HepG2 (cell line): Measurements from ENCODE around the gene KTI12. TPM values are rescaled to one million over a fixed set of nuclear protein-coding genes. Genes with fewer than 3 reads are reported as not detected.

ENCODE experiments used
- BCL6 ChIP-seq: IDR thresholded peaks from 2 replicates; pipeline ENCODE4 v1.6.1; 2016; ENCODE audit warnings: missing genetic modification reagents, missing compliant biosample characterization
- EEA1 ChIP-seq: sonication (generic); formaldehyde crosslinking; IDR thresholded peaks from 2 replicates; pipeline ENCODE4 v1.5.1; 2020; ENCODE audit warnings: mild to moderate bottlenecking, missing genetic modification reagents, borderline replicate concordance
- ELF1 ChIP-seq: sonication (generic); formaldehyde crosslinking; IDR thresholded peaks from 2 replicates; pipeline ENCODE4 v1.4.0; 2020; ENCODE audit warnings: missing genetic modification reagents
- HIVEP1 ChIP-seq: sonication (generic); formaldehyde crosslinking; IDR thresholded peaks from 2 replicates; pipeline ENCODE4 v1.4.0; 2020; ENCODE audit warnings: mild to moderate bottlenecking, missing genetic modification reagents
- KAT8 ChIP-seq: IDR thresholded peaks from 2 replicates; pipeline ENCODE4 v1.6.1; 2016; ENCODE audit warnings: missing genetic modification reagents, missing compliant biosample characterization
- KLF9 ChIP-seq: IDR thresholded peaks from 2 replicates; pipeline ENCODE4 v1.6.1; 2016; ENCODE audit warnings: low read depth
- MATR3 ChIP-seq: sonication (generic); formaldehyde crosslinking; IDR thresholded peaks from 2 replicates; pipeline ENCODE4 v1.4.0; 2020; ENCODE audit warnings: missing genetic modification reagents
- MXD3 ChIP-seq: IDR thresholded peaks from 2 replicates; pipeline ENCODE4 v1.6.1; 2016; ENCODE audit warnings: mild to moderate bottlenecking, missing biosample characterization, missing genetic modification reagents
- NAIF1 ChIP-seq: sonication (generic); formaldehyde crosslinking; IDR thresholded peaks from 2 replicates; pipeline ENCODE4 v1.5.0; 2020; ENCODE audit warnings: mild to moderate bottlenecking, missing genetic modification reagents, borderline replicate concordance
- POLR2AphosphoS2 ChIP-seq: IDR thresholded peaks from 2 replicates; pipeline ENCODE4 v1.6.1; 2011; ENCODE audit warnings: low read depth, low read length, improper control_type of control experiment
- RFX5 ChIP-seq: IDR thresholded peaks from 2 replicates; pipeline ENCODE4 v1.6.1; 2011; ENCODE audit warnings: low read depth, low read length, improper control_type of control experiment
- SMC3 ChIP-seq: IDR thresholded peaks from 2 replicates; pipeline ENCODE4 v1.6.1; 2011; ENCODE audit warnings: low read length, improper control_type of control experiment
- SNAPC2 ChIP-seq: sonication (generic); formaldehyde crosslinking; IDR thresholded peaks from 2 replicates; pipeline ENCODE4 v1.8.1; 2022; ENCODE audit warnings: mild to moderate bottlenecking, missing genetic modification reagents
- TEF ChIP-seq: sonication (generic); formaldehyde crosslinking; IDR thresholded peaks from 2 replicates; pipeline ENCODE4 v1.5.0; 2020; ENCODE audit warnings: missing genetic modification reagents
- THAP7 ChIP-seq: sonication (generic); formaldehyde crosslinking; IDR thresholded peaks from 2 replicates; pipeline ENCODE4 v1.8.1; 2023; ENCODE audit warnings: mild to moderate bottlenecking, missing genetic modification reagents
- TOE1 ChIP-seq: sonication (generic); formaldehyde crosslinking; IDR thresholded peaks from 2 replicates; pipeline ENCODE4 v1.4.0; 2020; ENCODE audit warnings: mild to moderate bottlenecking, missing genetic modification reagents
- ZFAT ChIP-seq: sonication (generic); formaldehyde crosslinking; conservative IDR thresholded peaks from 2 replicates; pipeline ENCODE4 v1.8.1; 2023; ENCODE audit warnings: missing genetic modification reagents, inconsistent platforms
- ZNF414 ChIP-seq: sonication (generic); formaldehyde crosslinking; IDR thresholded peaks from 2 replicates; pipeline ENCODE4 v1.5.0; 2020; ENCODE audit warnings: missing genetic modification reagents
- ZZZ3 ChIP-seq: sonication (generic); formaldehyde crosslinking; IDR thresholded peaks from 2 replicates; pipeline ENCODE4 v1.4.0; 2020; ENCODE audit warnings: missing genetic modification reagents, mild to moderate bottlenecking, borderline replicate concordance
- polyA plus RNA-seq, 8 experiments: library from polyadenylated mRNA; depleted of rRNA in 3 of 8; stranded (reverse) in 7 of 8; unstranded in 1 of 8; fragments of >200 nt; fragmentation: Illumina TruSeq in 4 of 8; extraction: Trizol in 4 of 8; gene quantifications; 2 replicates each; pipeline versions ENCODE4 v1.2.1 to v1.2.3, GENCODE V29; 2011 to 2016; ENCODE audit warnings: low read depth in 4 of 8, missing spikeins in 1 of 8, mixed read lengths in 1 of 8; ENCODE audit not compliant: insufficient read depth in 1 of 8
- total RNA-seq, 5 experiments: library from RNA; depleted of rRNA; stranded (reverse); fragments of >200 nt; fragmentation: Illumina TruSeq; extraction: Trizol; gene quantifications; 2 replicates each; pipeline ENCODE4 v1.2.3, GENCODE V29; 2016; ENCODE audit warnings: low read depth in 1 of 5
- TF ChIP-seq, protein P1 (sequence below): sonication (generic); formaldehyde crosslinking; IDR thresholded peaks from 2 replicates; pipeline ENCODE4 v1.4.0; 2020; ENCODE audit warnings: missing genetic modification reagents, borderline replicate concordance
- TF ChIP-seq, protein P2 (sequence below): sonication (generic); formaldehyde crosslinking; IDR thresholded peaks from 2 replicates; pipeline ENCODE4 v1.5.0; 2020; ENCODE audit warnings: mild to moderate bottlenecking, missing genetic modification reagents

Gene KTI12
- total and polyA plus RNA-seq, 2 of the 13 experiments (the other 11 are each of a cell fraction or from before 2014, with no cell fraction given) = 7.4 to 10.2 TPM

DNA sequence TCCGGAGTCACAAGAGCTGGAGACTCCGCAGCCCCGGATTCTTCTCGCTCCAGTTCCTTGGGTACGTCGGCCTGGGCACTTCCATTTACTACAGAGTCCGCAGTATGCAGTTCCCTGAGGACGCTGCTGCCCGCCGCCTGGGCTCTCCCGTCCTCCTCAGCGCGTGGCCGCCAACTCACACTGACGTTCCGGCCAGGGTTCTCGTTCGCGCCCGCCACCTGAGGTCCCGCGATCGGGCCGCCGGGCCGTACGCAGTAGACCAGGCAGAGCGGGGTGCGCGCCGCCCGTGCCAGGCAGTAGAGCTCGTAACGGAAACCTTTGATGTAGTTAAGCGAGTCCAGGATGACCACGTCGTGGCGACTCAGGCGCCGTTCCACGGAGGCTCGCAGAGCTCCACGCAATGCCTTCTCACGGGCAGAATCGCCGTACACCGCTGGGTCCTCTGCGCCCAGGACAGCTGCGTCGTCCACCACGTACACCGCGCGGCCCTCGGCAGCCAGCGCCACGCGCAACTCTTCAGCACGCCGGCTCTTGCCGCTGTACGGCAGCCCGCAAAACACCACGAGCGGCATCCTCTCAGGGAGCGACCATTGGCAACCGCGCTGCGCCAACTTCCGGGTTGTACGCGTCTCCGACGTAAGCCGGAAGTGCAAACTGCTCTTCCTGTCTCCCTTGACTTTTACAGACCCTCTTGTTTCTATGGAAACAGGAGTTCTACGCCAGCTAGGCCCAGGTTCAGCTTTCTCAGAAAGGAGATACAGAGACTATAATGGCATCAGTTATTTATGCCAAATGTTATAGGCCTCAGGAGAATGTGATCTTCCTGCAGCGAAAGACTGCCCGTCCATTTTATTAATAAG is at the start of gene KTI12 (continued):
- TF ChIP-seq, protein P1, sequence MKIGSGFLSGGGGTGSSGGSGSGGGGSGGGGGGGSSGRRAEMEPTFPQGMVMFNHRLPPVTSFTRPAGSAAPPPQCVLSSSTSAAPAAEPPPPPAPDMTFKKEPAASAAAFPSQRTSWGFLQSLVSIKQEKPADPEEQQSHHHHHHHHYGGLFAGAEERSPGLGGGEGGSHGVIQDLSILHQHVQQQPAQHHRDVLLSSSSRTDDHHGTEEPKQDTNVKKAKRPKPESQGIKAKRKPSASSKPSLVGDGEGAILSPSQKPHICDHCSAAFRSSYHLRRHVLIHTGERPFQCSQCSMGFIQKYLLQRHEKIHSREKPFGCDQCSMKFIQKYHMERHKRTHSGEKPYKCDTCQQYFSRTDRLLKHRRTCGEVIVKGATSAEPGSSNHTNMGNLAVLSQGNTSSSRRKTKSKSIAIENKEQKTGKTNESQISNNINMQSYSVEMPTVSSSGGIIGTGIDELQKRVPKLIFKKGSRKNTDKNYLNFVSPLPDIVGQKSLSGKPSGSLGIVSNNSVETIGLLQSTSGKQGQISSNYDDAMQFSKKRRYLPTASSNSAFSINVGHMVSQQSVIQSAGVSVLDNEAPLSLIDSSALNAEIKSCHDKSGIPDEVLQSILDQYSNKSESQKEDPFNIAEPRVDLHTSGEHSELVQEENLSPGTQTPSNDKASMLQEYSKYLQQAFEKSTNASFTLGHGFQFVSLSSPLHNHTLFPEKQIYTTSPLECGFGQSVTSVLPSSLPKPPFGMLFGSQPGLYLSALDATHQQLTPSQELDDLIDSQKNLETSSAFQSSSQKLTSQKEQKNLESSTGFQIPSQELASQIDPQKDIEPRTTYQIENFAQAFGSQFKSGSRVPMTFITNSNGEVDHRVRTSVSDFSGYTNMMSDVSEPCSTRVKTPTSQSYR (CRISPR knock-in tag) = no peak
- 0 out of 2 replicates have a peak, but pooled peaks have one; percentile 16 for TF ChIP-seq RFX5
- 0 out of 2 replicates have a peak, but pooled peaks have one; percentile 12 for TF ChIP-seq ZNF414
- TF ChIP-seq, protein P2, sequence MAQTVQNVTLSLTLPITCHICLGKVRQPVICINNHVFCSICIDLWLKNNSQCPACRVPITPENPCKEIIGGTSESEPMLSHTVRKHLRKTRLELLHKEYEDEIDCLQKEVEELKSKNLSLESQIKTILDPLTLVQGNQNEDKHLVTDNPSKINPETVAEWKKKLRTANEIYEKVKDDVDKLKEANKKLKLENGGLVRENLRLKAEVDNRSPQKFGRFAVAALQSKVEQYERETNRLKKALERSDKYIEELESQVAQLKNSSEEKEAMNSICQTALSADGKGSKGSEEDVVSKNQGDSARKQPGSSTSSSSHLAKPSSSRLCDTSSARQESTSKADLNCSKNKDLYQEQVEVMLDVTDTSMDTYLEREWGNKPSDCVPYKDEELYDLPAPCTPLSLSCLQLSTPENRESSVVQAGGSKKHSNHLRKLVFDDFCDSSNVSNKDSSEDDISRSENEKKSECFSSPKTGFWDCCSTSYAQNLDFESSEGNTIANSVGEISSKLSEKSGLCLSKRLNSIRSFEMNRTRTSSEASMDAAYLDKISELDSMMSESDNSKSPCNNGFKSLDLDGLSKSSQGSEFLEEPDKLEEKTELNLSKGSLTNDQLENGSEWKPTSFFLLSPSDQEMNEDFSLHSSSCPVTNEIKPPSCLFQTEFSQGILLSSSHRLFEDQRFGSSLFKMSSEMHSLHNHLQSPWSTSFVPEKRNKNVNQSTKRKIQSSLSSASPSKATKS = no peak
- TF ChIP-seq EEA1 (CRISPR knock-in tag) = no peak
- no peak for TF ChIP-seq SMC3
- no peak for TF ChIP-seq MATR3 (CRISPR knock-in tag)
- TF ChIP-seq BCL6 (CRISPR knock-in tag) = no peak; the same call in 1 of the 2 replicates
- TF ChIP-seq THAP7 = no peak
- TF ChIP-seq ELF1 = peak; percentile 100
- peak; percentile 65; the same call in 1 of the 2 replicates for TF ChIP-seq HIVEP1
- TF ChIP-seq KAT8 = peak; percentile 96
- TF ChIP-seq KLF9 (CRISPR knock-in tag) = no peak
- TF ChIP-seq MXD3 = peak; percentile 79
- no peak for TF ChIP-seq POLR2AphosphoS2
- TF ChIP-seq TOE1 = no peak
- 0 out of 2 replicates have a peak, but pooled peaks have one; percentile 43 for TF ChIP-seq SNAPC2 (CRISPR knock-in tag)
- no peak for TF ChIP-seq TEF (CRISPR knock-in tag)
- peak; percentile 23; the same call in 1 of the 2 replicates for TF ChIP-seq ZZZ3 (CRISPR knock-in tag)
- TF ChIP-seq NAIF1 = no peak
- TF ChIP-seq ZFAT = no peak
